ENCODE measurements around the gene CD52. TPM values are rescaled to one million over a fixed set of nuclear protein-coding genes. Genes with fewer than 3 reads are reported as not detected.

The CD52 gene
- total RNA-seq, 2 experiments from 2014 or later = 324 to 344 TPM

- ATAC-seq (no peak), DNase-seq (no peak)
- intact Hi-C loops (cut with micrococcal nuclease) = loop anchor here (5.0 kb wide), 1 partner anchor 36 kb away; no protein-coding TSS in a partner anchor
- Mint-ChIP-seq H3K9me3 (no peaks in the 10 kb centered on the region), H3K36me3 (ENCODE audit: low read depth) (no peaks in the 10 kb centered on the region), H3K4me3 (no peak overlapping the region), H3K27me3 (peaks cover 6% of the 10 kb centered on the region), H3K4me1 (ENCODE audit: low read depth) (peaks cover 25% of the 10 kb centered on the region), H3K27ac (no peak overlapping the region)
- TF ChIP-seq CTCF (IDR thresholded peaks at IDR 0.05) = no peak
- ChIA-PET POLR2A (no interaction called here), CTCF (interaction anchor here (1.4 kb wide), 1 partner anchor 34 kb away, joined by 3 read pairs; no protein-coding TSS in a partner anchor)
Observed at GRCh38 chr1:26356106-26356505, 38.3 kb downstream of the CD52 start.

GRCh38 chr1:26357121-26357602, 39.4 kb downstream of the CD52 start:
- POLR2A ChIA-PET = interaction anchor here (0.5 kb wide), 1 partner anchor 538 kb away, joined by 3 read pairs; no protein-coding TSS in a partner anchor
- H3K36me3 Mint-ChIP-seq (ENCODE audit: low read depth) = no peaks in the 10 kb centered on the region
- peaks cover 28% of the 10 kb centered on the region for H3K4me1 Mint-ChIP-seq (ENCODE audit: low read depth)
- ATAC-seq (no peak), DNase-seq (no peak)
- CTCF ChIA-PET = interaction anchor here (2.3 to 2.4 kb wide), 2 partner anchors 10 to 35 kb away, joined by 10 to 12 read pairs; no protein-coding TSS in a partner anchor
- peaks cover 13% of the 10 kb centered on the region for H3K27me3 Mint-ChIP-seq
- no peaks in the 10 kb centered on the region for H3K9me3 Mint-ChIP-seq
- no peak for TF ChIP-seq CTCF (IDR thresholded peaks at IDR 0.05)
- H3K4me3 Mint-ChIP-seq = no peak overlapping the region
- intact Hi-C loops (cut with micrococcal nuclease) = loop anchor here (5.0 kb wide), 1 partner anchor 35 kb away; no protein-coding TSS in a partner anchor
- H3K27ac Mint-ChIP-seq = no peak overlapping the region

- H3K4me1 Mint-ChIP-seq (ENCODE audit: low read depth) = peaks cover 35% of the 10 kb centered on the region
- peak overlapping the region; percentile 60 for H3K4me3 Mint-ChIP-seq
Observed at GRCh38 chr1:26358411-26359384, 40.9 kb downstream of the CD52 start.

GRCh38 chr1:26359981-26360806, 42.4 kb downstream of the CD52 start:
- ATAC-seq (peak; percentile 48), DNase-seq (peak; percentile 74)
- peaks cover 17% of the 10 kb centered on the region for H3K27me3 Mint-ChIP-seq
- peak overlapping the region; percentile 52 for H3K27ac Mint-ChIP-seq
- no peaks in the 10 kb centered on the region for H3K36me3 Mint-ChIP-seq (ENCODE audit: low read depth)
- TF ChIP-seq CTCF (IDR thresholded peaks at IDR 0.05) = no peak
- no peaks in the 10 kb centered on the region for H3K9me3 Mint-ChIP-seq
- H3K4me3 Mint-ChIP-seq = peak overlapping the region; percentile 60
- POLR2A ChIA-PET = interaction anchor here (1.0 kb wide), 2 partner anchors 16 to 18 kb away, joined by 4 to 5 read pairs; no protein-coding TSS in a partner anchor
- H3K4me1 Mint-ChIP-seq (ENCODE audit: low read depth) = peaks cover 42% of the 10 kb centered on the region
- CTCF ChIA-PET = interaction anchor here (1.2 kb wide), 2 partner anchors 9 to 35 kb away, joined by 3 to 4 read pairs; no protein-coding TSS in a partner anchor
- intact Hi-C loops (cut with micrococcal nuclease) = loop anchor here (5.0 kb wide), 1 partner anchor 32 kb away; no protein-coding TSS in a partner anchor

More at GRCh38 chr1:26358411-26359384, 40.9 kb downstream of the CD52 start:
- TF ChIP-seq CTCF (IDR thresholded peaks at IDR 0.05) = no peak
- H3K9me3 Mint-ChIP-seq = no peaks in the 10 kb centered on the region
- POLR2A ChIA-PET = interaction anchor here (0.9 to 1.3 kb wide), 3 partner anchors 11 to 75 kb away, joined by 3 to 5 read pairs (median 3); no protein-coding TSS in a partner anchor
- DNase-seq (peak; percentile 88), ATAC-seq (peak; percentile 79)
- intact Hi-C loops (cut with micrococcal nuclease) = loop anchor here (5.0 kb wide), 1 partner anchor 34 kb away; no protein-coding TSS in a partner anchor
- CTCF ChIA-PET = interaction anchor here (0.6 to 2.4 kb wide), 8 partner anchors 12 to 193 kb away, joined by 3 to 12 read pairs (median 6); no protein-coding TSS in a partner anchor
- peaks cover 15% of the 10 kb centered on the region for H3K27me3 Mint-ChIP-seq
- peak overlapping the region; percentile 13 for H3K27ac Mint-ChIP-seq
- no peaks in the 10 kb centered on the region for H3K36me3 Mint-ChIP-seq (ENCODE audit: low read depth)
